ENCODE data around the gene GALR1. TPM values are rescaled to one million over a fixed set of nuclear protein-coding genes. Genes with fewer than 3 reads are reported as not detected.

Gene GALR1
- total and polyA plus RNA-seq, 2 experiments from 2014 or later: 0.32 to 1.1 TPM

GRCh38 chr18:77305676-77306075 is 56.0 kb downstream of the GALR1 start:
- Mint-ChIP-seq H3K27ac (no peak overlapping the region), H3K9me3 (no peaks in the 10 kb centered on the region), H3K27me3 (ENCODE audit: insufficient read depth, low read depth, poor library complexity) (no peaks in the 10 kb centered on the region), H3K36me3 (ENCODE audit: low read depth) (no peaks in the 10 kb centered on the region), H3K4me3 (no peak overlapping the region), H3K4me1 (0 out of 3 replicates have a peak, but pooled peaks cover 2% of the 10 kb centered on the region)
- Histone ChIP-seq H2AFZ (no peak overlapping the region), H4K20me1 (replicated peaks; ENCODE audit: insufficient read depth) (no peaks in the 10 kb centered on the region), H3K36me3 (ENCODE audit: insufficient read depth) (no peaks in the 10 kb centered on the region), H3K4me3 (no peak overlapping the region), H3K4me2 (no peak overlapping the region), H3F3A (replicated peaks; ENCODE audit: low read depth) (no peaks in the 10 kb centered on the region), H3K27me3 (ENCODE audit: insufficient read depth) (no peaks in the 10 kb centered on the region), H3K4me1 (ENCODE audit: insufficient read depth) (no peaks in the 10 kb centered on the region), H3K79me2 (replicated peaks; ENCODE audit: insufficient read depth) (no peaks in the 10 kb centered on the region), H3K27ac (ENCODE audit: low read depth) (no peak overlapping the region), H3K9me2 (ENCODE audit: insufficient read depth) (no peaks in the 10 kb centered on the region; the same call in none of the 2 replicates)
- TF ChIP-seq ZNF114 (CRISPR knock-in tag; IDR thresholded peaks at IDR 0.05): no peak
- no peak for TF ChIP-seq EZH2phosphoT487 (IDR thresholded peaks at IDR 0.05; ENCODE audit: unreplicated experiment)
- no peak for TF ChIP-seq ZNF462 (CRISPR knock-in tag; IDR thresholded peaks at IDR 0.05)
- TF ChIP-seq REST (IDR thresholded peaks at IDR 0.05; ENCODE audit: unreplicated experiment): no peak
- no peak for TF ChIP-seq EZH2 (IDR thresholded peaks at IDR 0.05; ENCODE audit: low read depth, unreplicated experiment)
- TF ChIP-seq NANOG (IDR thresholded peaks at IDR 0.05; ENCODE audit: borderline replicate concordance): no peak
- TF ChIP-seq STAT1 (IDR thresholded peaks at IDR 0.05; ENCODE audit: unreplicated experiment): no peak
- TF ChIP-seq JUNB (IDR thresholded peaks at IDR 0.05; ENCODE audit: unreplicated experiment): no peak
- TF ChIP-seq CREB1 (CRISPR knock-in tag; IDR thresholded peaks at IDR 0.05; ENCODE audit: low read depth): no peak
- no peak for TF ChIP-seq POLR2AphosphoS5 (IDR thresholded peaks at IDR 0.05; ENCODE audit: low read depth)
- TF ChIP-seq CTCF (conservative IDR thresholded peaks at IDR 0.05; ENCODE audit: low read depth in 2 of 2): no peak
- TF ChIP-seq ZNF331 (CRISPR knock-in tag; IDR thresholded peaks at IDR 0.05; ENCODE audit: low read depth): no peak
- no peak for TF ChIP-seq ETS1 (IDR thresholded peaks at IDR 0.05)
- DNase-seq (ENCODE audit: low spot score): no peak
- no peak for ATAC-seq

All from GM23338 (cell line).